HEK293T (cell line): ENCODE measurements around the gene DGKQ.

Experiments
- ELF4 ChIP-seq: fragments of 450-650 bp; IDR thresholded peaks from 2 replicates; pipeline ENCODE4 v1.6.1; 2017; ENCODE audit warnings: antibody characterized with exemption
- HDGF ChIP-seq: fragments of 450-650 bp; IDR thresholded peaks from 2 replicates; pipeline ENCODE4 v1.6.1; 2017; ENCODE audit warnings: antibody characterized with exemption, borderline replicate concordance
- TF ChIP-seq, protein P1 (sequence below): fragments of 450-650 bp; IDR thresholded peaks from 2 replicates; pipeline ENCODE4 v1.6.1; 2016

DNA sequence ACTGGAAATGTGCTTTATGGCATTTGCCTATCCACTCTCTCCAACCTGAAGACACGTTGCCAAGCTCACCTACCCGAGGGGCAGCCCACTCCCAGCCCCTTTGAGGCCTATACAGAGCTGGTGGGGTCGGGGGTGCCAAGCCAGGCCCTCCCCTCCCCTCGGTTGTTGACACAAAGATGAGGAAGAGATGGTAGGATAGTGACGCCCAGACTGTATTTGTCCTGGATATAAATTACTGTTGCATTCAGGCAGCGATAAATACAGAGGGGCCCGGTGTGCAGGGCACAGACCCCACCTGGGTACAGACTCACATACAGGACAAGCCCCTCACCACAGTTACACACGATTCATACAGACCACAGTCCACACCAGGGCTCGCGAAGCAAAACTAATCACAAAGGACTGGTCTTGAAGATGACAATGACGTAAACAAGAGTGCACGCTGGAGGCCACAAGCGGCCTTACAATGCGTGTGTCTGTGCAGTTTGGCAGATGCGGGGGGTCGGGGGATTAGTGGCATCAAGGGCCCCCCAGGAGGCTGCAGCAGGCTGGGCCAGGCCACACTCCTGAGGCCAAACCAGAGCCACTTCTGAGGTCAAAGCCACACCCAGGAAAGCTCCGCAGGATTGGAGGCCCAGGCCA lies 14.6 kb downstream of the DGKQ start:
- TF ChIP-seq ELF4 (no peak), HDGF (no peak)
- TF ChIP-seq, protein P1, sequence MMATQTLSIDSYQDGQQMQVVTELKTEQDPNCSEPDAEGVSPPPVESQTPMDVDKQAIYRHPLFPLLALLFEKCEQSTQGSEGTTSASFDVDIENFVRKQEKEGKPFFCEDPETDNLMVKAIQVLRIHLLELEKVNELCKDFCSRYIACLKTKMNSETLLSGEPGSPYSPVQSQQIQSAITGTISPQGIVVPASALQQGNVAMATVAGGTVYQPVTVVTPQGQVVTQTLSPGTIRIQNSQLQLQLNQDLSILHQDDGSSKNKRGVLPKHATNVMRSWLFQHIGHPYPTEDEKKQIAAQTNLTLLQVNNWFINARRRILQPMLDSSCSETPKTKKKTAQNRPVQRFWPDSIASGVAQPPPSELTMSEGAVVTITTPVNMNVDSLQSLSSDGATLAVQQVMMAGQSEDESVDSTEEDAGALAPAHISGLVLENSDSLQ = no peak
